ENCODE results near the gene CEP290.
A peak's percentile ranks its signal among the peaks of the same experiment; 100 is the strongest.
"Not testable (repeated sequence)": the region's sequence is repeated elsewhere in the genome, so short reads cannot be mapped to it uniquely, and the experiment has no call there.

Gene CEP290

DNA sequence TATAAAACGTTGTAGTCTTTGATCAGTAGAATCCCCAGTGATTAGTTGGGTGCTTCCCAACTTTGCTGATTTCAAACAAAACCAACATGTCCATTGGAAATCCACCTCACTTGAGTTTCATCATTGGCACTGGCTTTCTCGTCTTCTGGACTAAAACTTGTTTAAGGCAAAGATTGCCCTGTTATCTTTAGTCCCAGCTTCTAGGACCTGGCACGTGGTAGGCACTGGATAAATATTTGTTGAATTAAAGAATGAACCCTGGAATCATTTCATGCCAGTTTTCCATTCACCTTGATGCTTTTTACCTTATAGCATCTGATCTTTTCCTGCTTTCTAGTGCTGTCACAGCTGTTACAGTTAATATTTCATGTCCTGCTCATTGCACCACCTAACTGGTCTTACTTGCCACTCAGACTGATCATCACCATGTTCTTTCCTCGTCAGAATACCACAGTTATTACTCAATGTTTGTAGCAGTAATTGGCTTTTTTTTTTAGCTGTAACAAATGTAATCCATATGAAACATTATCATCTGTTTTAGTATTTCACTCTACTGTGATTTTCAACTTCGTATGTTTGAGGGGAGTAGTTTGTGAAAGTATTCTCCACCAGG, 105.4 kb downstream of the CEP290 start:
- peak; percentile 54 for DNase-seq

DNA sequence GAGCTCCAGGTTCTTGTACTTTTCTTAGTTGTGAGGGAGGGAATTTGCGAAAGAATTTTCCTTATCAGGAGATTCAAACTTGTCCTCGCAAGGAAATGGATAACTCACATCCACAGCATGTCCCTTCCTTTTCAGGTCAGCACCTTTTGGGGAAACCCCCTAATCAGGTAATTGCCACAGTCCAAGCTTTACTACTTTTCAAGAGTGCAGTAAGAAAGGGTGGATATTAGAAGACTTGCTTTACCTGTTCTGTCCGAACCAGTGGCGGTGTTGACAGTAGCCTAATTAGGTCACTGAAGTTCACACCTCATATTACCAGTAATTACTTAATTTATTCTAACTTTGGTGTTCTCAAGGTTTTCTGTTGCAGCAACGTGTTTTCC, 106.0 kb downstream of the CEP290 start:
- no peak for DNase-seq

DNA sequence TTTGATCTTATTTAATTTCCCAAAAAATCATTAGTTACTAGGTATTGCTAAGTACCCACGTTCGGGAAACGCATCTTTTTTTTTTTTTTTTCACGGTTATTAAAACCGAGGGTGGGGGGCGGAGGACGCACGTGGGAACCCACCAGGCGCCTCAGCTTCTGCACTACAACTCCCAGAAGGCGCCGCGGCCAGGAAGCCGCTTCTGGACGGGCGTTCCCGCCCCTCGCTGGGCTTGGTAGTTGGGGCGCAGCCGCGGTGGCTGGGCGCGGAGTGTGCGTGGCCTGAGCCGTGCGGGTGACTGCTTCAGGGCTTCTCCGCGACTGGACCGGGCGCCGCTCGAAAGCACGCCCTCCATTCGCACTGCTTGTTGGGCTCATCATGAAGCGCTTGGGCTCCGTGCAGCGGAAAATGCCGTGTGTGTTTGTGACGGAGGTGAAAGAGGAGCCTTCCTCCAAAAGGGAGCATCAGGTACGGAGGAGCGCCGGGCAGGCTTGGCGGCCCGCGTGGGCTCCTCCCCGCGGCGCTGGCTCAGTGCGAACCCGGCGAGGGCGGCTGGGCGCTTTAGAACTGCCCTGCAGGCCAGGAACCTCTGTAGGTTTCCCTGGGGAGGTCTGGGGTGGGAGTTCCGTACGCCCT, 106.5 kb downstream of the CEP290 start:
- peak; percentile 85 for DNase-seq

DNA sequence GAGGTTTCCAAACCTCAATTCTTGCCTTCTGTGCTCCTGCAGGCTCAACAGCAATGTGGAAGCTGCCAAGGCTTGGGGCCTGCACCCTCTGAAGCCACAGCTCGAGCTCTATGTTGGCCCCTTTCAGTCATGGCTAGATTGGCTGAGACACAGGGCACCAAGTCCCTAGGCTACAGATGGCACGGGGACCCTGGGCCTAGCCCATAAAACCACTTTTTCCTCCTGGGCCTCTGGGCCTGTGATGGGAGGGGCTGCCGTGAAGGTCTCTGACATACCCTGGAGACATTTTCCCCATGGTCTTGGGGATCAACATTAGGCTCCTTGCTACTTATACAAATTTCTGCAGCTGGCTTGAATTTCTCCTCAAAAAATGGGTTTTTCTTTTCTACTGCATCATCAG, 110.7 kb downstream of the CEP290 start:
- not testable (repeated sequence) for DNase-seq

DNA sequence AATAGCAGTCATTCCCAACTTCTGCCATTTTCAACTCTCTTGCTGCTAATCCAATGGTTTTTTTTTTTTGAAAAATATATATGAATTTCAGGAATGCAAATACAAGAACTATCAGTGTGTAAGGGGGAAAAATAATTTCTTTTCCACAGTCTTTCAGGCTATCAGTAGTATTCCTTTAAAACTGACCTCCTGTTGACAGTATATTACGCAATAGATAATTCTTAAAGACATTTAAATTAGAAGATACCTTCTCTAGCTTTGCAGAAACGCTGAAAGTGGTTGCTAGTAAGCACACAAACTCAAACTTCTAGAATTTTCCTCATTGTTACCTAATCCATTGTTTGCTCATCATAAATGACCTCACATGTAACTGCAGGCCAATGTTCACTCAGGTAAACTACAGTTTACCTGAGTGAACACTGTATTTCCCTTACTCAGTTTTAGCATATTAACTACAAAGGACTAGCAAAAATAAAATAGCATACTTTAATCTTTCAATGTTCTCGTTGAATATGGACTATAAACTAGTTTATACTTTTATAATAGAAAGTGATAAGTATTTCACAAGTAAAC, 112.7 kb downstream of the CEP290 start, which contains the start of gene C12orf50:
Gene C12orf50, minus strand, starts transcription at position 309 of the 573 bp plus-strand sequence. CDS start 2,439 bp downstream, outside the sequence.
- DNase-seq: no peak

DNA sequence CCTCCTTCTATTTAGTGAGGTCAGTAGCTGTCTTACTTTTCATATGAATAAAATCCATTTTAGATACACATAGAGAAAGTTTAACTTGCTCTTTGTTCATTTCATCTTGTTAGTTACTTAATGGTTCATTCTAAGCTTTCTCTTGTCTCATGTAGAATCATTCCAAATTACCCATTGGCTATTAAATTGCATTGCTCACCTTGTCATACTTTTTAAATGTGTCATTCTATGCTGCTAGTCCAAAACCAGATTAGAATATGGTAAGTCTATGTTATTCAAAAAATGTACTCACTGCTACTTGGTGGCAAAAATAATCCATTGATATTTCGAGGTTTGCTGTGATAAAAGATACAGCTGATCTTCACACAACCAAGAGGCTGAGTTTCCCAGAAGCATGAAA, 115.7 kb downstream of the CEP290 start:
- no peak for DNase-seq

DNA sequence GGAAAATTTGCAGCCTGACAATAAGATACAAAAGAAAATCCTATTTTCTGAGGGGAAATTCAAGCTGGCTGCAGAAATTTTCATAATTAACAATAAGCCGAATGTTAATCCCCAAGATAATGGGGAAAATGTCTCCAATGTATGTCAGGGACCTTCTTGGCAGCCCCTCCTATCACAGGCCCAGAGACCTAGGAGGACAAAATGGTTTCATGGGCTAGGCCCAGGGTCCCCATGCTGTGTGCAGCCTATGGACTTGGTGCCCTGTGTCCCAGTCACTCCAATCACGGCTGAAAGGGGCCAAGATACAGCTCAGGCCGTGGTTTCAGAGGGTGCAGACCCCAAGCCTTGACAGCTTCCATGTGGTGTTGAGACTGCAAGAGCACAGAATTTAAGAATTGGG, 123.9 kb downstream of the CEP290 start:
- no peak for DNase-seq

DNA sequence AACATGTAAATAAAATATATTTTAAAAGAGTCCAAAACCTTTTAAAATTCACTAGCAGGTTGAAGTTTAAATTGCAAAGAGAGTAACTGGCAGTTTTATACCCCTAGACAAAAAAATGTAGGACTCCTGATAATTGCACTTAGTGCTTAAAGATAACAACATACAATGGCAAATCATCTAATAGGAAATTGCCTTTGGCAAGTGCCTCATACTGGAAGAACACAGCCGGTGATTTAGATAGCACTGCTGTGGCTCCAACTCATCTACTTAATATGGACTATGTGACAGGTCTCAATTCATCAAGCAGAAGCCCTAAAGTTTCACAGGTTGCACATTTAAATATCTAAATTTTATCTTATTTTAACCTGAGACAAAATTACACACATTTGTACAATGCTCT, 126.1 kb downstream of the CEP290 start:
- DNase-seq: no peak

DNA sequence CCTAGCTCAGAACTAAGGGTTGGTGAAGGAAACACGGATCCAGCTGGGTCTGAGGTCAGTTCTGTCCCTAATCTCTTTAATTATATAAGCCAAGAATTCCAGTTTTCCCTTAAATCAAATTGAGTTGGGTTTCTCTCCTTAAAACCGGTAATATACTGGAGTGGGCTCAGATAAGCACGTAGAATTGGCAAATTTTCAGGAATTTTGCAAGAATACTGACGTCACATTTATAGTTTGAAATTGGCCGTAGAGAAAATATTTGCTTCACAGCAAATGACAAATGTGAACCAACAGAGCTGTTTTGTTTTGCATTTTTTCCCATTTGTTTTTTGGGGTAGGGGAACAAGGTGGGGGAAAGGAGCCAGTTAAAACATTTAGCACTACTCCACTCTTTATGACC, 130.1 kb downstream of the CEP290 start:
- no peak for DNase-seq

DNA sequence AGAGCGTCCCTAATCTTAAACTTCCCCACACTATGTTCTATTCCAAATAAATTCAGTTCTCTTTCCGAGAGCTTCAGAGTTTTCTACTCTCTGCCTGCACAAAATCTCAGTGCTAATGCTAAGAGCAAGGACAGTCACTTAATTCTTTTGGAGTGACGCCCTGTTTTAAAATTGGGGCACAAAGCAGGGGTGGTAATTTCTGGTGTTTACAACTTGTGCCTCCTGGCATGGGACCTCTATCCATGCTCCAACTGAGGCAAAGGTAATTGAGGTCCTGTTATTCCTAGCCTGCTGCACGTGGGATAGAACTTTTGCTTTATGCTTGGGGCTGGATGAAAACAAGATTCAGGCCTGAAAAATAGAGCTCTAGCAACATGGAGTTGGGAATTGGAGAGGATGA, 135.5 kb downstream of the CEP290 start:
- DNase-seq: no peak

DNA sequence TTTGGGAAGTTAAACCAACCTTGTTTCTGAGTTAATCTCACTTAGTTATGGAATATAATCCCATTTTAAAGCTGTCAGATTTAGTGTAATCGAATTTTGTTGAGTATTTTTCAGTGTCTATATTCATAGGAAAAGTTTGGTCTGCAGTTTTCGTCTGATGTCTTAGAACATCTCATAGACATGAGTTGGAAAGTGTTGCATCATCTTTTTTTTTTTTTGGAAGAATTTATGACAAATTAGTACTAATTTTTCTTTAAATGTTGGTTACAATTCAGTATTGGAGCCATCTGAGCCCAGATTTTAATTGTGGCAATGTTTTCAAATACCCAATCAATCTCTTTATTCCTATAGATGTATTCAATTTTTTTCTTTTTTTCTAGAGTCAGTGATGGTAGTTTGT, 140.6 kb downstream of the CEP290 start:
- no peak for DNase-seq

Data from fibroblast of skin of back (primary cell).